GM18909 (cell line): ENCODE measurements around the gene KREMEN2.

ENCODE experiments used
- ATAC-seq: cut with Tn5 transposase; IDR thresholded peaks from one replicate; pipeline ENCODE4 v1.9.1; 2021; ENCODE audit warnings: mild to moderate bottlenecking; ENCODE audit not compliant: unreplicated experiment, poor library complexity

Gene KREMEN2

DNA sequence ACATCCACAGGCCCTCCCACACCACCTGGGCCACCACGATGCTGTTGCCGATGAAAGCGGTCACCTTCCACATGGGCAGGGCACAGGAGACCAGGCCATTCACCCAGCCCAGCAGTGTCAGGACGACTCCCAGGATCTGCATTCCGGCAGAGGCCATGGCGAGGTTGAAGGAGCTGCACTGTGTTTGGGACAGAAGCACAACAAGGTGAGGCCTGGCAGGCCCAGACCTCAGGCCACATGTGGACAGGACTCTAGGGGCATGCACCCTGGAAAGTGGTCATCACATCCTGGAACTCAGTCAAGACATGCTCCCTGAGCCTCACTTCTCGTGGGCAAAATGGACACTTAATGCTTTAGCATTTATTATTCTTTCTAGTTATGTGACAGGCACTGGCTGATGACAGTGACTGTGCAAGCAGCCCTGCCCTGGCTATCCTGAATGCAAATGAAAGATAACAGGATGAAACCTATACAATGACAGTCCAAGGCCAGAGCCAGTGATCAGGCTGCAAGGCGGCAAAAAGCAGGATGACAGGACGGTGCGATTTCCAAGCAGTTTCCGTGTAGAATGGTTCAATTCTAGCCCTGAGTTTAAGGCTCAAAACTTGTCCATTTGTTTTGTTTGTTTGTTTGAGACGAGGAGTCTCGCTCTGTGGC, 51.9 kb downstream of the KREMEN2 start:
- no peak for ATAC-seq

DNA sequence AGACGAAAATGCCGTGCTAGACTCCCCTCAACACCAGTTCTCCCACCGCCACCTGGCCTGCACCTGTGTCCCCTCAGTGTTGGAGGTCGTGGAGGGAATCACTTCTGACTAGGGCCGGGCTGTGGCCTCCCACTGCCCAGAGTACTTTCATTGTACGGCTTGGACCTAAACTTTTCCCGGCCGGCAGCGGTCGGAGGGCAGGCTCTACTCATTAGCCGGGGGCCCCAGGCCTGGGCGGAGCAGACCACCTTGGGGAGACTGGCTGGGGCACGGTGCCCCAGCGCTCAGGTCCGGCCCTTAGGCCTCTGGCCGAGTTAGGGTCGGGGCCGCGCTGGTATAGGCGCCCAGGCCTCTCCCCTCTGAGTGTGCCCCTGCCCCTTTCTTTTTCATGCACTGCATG, 53.3 kb downstream of the KREMEN2 start:
- ATAC-seq: no peak
